Endodermal cell (in vitro differentiated cells): ENCODE data around the gene ZNHIT3. TPM values are rescaled to one million over a fixed set of nuclear protein-coding genes. Genes with fewer than 3 reads are reported as not detected.

Experiments used
- DNase-seq: peaks from one replicate; pipeline ENCODE4 v3.0.0-alpha.2; 2017
- H3K27ac ChIP-seq: 2 replicates; pipeline ENCODE4 v1.5.1; 2013; ENCODE audit warnings: mild to moderate bottlenecking, low read depth, low read length, moderate library complexity
- H3K27me3 ChIP-seq: 2 replicates; pipeline ENCODE4 v1.6.1; 2013; ENCODE audit warnings: mild to moderate bottlenecking, low read length, moderate library complexity; ENCODE audit not compliant: insufficient read depth, control insufficient read depth, poor library complexity, severe bottlenecking
- H3K36me3 ChIP-seq: 2 replicates; pipeline ENCODE4 v1.7.0; 2013; ENCODE audit warnings: mild to moderate bottlenecking, low read length, moderate library complexity; ENCODE audit not compliant: control insufficient read depth, insufficient read depth
- H3K4me1 ChIP-seq: one replicate; pipeline ENCODE4 v1.7.0; 2013; ENCODE audit warnings: low read length; ENCODE audit not compliant: control insufficient read depth, insufficient read depth
- H3K4me3 ChIP-seq: 2 replicates; pipeline ENCODE4 v1.5.1; 2013; ENCODE audit warnings: mild to moderate bottlenecking, low read length, moderate library complexity
- H3K9ac ChIP-seq: 2 replicates; pipeline ENCODE4 v1.6.1; 2013; ENCODE audit warnings: mild to moderate bottlenecking, low read length, moderate library complexity; ENCODE audit not compliant: poor library complexity, severe bottlenecking; ENCODE audit errors: extremely low read depth
- H3K9me3 ChIP-seq: 2 replicates; pipeline ENCODE4 v1.6.1; 2013; ENCODE audit warnings: mild to moderate bottlenecking, low read length, moderate library complexity; ENCODE audit not compliant: control insufficient read depth
- H3K27ac Mint-ChIP-seq: 2 replicates; pipeline ENCODE4 v1.8.0; 2020; ENCODE audit warnings: mixed read lengths
- H3K27me3 Mint-ChIP-seq: 2 replicates; pipeline ENCODE4 v1.8.0; 2021; ENCODE audit warnings: mild to moderate bottlenecking, mixed read lengths; ENCODE audit not compliant: insufficient read depth
- H3K36me3 Mint-ChIP-seq: 2 replicates; pipeline ENCODE4 v1.8.0; 2020; ENCODE audit warnings: low read depth, mixed read lengths
- H3K4me1 Mint-ChIP-seq: 2 replicates; pipeline ENCODE4 v1.8.0; 2020; ENCODE audit warnings: mixed read lengths
- H3K4me3 Mint-ChIP-seq: 2 replicates; pipeline ENCODE4 v1.8.0; 2020; ENCODE audit warnings: mild to moderate bottlenecking, moderate library complexity, mixed read lengths
- H3K9me3 Mint-ChIP-seq: 2 replicates; pipeline ENCODE4 v1.8.0; 2020; ENCODE audit warnings: mild to moderate bottlenecking, mixed read lengths
- CTCF ChIP-seq: fragments of 200-600 bp; sonication (generic); conservative IDR thresholded peaks from 2 replicates; pipeline ENCODE4 v1.5.0; 2021; ENCODE audit warnings: antibody characterized with exemption, mild to moderate bottlenecking
- WGBS, 2 experiments: methylation state at CpG; one replicate each; pipeline versions ENCODE4 v1.1.5 to v1.1.7; 2013; ENCODE audit warnings: missing lambda C conversion rate in 2 of 2, mixed read lengths in 1 of 2; ENCODE audit not compliant: insufficient coverage in 1 of 2, insufficient read length in 1 of 2; 5-methylcytosine and 5-hydroxymethylcytosine counted together
- total RNA-seq, 2 donors: library from RNA; stranded (reverse); fragmentation: NEBNext Ultra II Directional in 1 of 2; extraction: Animal tissue kit (Norgen Biotek cat#: 25700) in 1 of 2; gene quantifications; 2 replicates in 1 of 2; 3 replicates in 1 of 2; pipeline ENCODE4 v1.2.1, GENCODE V29; 2021

ZNHIT3 gene
- total RNA-seq, 2 donors from 2014 or later, result 59.6 to 67.3 TPM

GRCh38 chr17:36495076-36495578 lies 8.6 kb downstream of the ZNHIT3 start:
- WGBS, 2 experiments, result 56 to 86% methylated on average over 1 to 3 of the region's 3 CpGs
- Mint-ChIP-seq H3K27ac (peak overlapping the region; percentile 83), H3K4me3 (no peak overlapping the region), H3K27me3 (no peaks in the 10 kb centered on the region), H3K36me3 (peaks cover 70% of the 10 kb centered on the region), H3K9me3 (no peaks in the 10 kb centered on the region), H3K4me1 (peaks cover 36% of the 10 kb centered on the region)
- Histone ChIP-seq H3K4me3 (peak overlapping the region; percentile 13), H3K4me1 (peaks cover 20% of the 10 kb centered on the region), H3K9ac (no peak overlapping the region), H3K36me3 (peaks cover 90% of the 10 kb centered on the region), H3K9me3 (no peaks in the 10 kb centered on the region), H3K27ac (peak overlapping the region; percentile 13), H3K27me3 (no peaks in the 10 kb centered on the region)
- TF ChIP-seq CTCF, result no peak
- peak; percentile 48 for DNase-seq

GRCh38 chr17:36496018-36496789 lies 9.7 kb downstream of the ZNHIT3 start:
- Histone ChIP-seq H3K9me3 (no peaks in the 10 kb centered on the region), H3K9ac (peak overlapping the region; percentile 52), H3K4me3 (no peak overlapping the region), H3K4me1 (peaks cover 20% of the 10 kb centered on the region), H3K27me3 (no peaks in the 10 kb centered on the region), H3K36me3 (peaks cover 94% of the 10 kb centered on the region), H3K27ac (peak overlapping the region; percentile 76)
- Mint-ChIP-seq H3K9me3 (no peaks in the 10 kb centered on the region), H3K4me3 (no peak overlapping the region), H3K36me3 (peaks cover 68% of the 10 kb centered on the region), H3K27me3 (no peaks in the 10 kb centered on the region), H3K4me1 (peaks cover 36% of the 10 kb centered on the region), H3K27ac (peak overlapping the region; percentile 95)
- peak; percentile 79 for DNase-seq
- no peak for TF ChIP-seq CTCF
- 63 to 86% methylated on average over 5 to 9 of the region's 9 CpGs for WGBS, 2 experiments

GRCh38 chr17:36498155-36498554 lies 11.7 kb downstream of the ZNHIT3 start:
- H3K4me3 Mint-ChIP-seq, result no peak overlapping the region
- no peak overlapping the region for H3K27ac ChIP-seq
- no peak overlapping the region for H3K27ac Mint-ChIP-seq
- DNase-seq, result peak; percentile 42
- H3K9me3 ChIP-seq, result no peaks in the 10 kb centered on the region
- peaks cover 29% of the 10 kb centered on the region for H3K4me1 Mint-ChIP-seq
- peaks cover 26% of the 10 kb centered on the region for H3K4me1 ChIP-seq
- peaks cover 90% of the 10 kb centered on the region for H3K36me3 ChIP-seq
- peaks cover 62% of the 10 kb centered on the region for H3K36me3 Mint-ChIP-seq
- no peak for TF ChIP-seq CTCF
- H3K9ac ChIP-seq, result no peak overlapping the region
- WGBS, 2 experiments, result 89 to 96% methylated on average over 7 to 9 of the region's 9 CpGs
- H3K27me3 Mint-ChIP-seq, result no peaks in the 10 kb centered on the region
- H3K27me3 ChIP-seq, result no peaks in the 10 kb centered on the region
- no peak overlapping the region for H3K4me3 ChIP-seq
- no peaks in the 10 kb centered on the region for H3K9me3 Mint-ChIP-seq
